ENCODE results near the gene CPNE7.
"Not testable (repeated sequence)": the region's sequence is repeated elsewhere in the genome, so short reads cannot be mapped to it uniquely, and the experiment has no call there.

Gene CPNE7

GRCh38 chr16:89633064-89633631, 57.6 kb downstream of the CPNE7 start:
- TF ChIP-seq, protein P1, sequence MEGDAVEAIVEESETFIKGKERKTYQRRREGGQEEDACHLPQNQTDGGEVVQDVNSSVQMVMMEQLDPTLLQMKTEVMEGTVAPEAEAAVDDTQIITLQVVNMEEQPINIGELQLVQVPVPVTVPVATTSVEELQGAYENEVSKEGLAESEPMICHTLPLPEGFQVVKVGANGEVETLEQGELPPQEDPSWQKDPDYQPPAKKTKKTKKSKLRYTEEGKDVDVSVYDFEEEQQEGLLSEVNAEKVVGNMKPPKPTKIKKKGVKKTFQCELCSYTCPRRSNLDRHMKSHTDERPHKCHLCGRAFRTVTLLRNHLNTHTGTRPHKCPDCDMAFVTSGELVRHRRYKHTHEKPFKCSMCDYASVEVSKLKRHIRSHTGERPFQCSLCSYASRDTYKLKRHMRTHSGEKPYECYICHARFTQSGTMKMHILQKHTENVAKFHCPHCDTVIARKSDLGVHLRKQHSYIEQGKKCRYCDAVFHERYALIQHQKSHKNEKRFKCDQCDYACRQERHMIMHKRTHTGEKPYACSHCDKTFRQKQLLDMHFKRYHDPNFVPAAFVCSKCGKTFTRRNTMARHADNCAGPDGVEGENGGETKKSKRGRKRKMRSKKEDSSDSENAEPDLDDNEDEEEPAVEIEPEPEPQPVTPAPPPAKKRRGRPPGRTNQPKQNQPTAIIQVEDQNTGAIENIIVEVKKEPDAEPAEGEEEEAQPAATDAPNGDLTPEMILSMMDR (IDR thresholded peaks at IDR 0.05), result no peak
- H3K9me3 Mint-ChIP-seq, result no peaks in the 10 kb centered on the region
- no peak overlapping the region for H3K27ac Mint-ChIP-seq

DNA sequence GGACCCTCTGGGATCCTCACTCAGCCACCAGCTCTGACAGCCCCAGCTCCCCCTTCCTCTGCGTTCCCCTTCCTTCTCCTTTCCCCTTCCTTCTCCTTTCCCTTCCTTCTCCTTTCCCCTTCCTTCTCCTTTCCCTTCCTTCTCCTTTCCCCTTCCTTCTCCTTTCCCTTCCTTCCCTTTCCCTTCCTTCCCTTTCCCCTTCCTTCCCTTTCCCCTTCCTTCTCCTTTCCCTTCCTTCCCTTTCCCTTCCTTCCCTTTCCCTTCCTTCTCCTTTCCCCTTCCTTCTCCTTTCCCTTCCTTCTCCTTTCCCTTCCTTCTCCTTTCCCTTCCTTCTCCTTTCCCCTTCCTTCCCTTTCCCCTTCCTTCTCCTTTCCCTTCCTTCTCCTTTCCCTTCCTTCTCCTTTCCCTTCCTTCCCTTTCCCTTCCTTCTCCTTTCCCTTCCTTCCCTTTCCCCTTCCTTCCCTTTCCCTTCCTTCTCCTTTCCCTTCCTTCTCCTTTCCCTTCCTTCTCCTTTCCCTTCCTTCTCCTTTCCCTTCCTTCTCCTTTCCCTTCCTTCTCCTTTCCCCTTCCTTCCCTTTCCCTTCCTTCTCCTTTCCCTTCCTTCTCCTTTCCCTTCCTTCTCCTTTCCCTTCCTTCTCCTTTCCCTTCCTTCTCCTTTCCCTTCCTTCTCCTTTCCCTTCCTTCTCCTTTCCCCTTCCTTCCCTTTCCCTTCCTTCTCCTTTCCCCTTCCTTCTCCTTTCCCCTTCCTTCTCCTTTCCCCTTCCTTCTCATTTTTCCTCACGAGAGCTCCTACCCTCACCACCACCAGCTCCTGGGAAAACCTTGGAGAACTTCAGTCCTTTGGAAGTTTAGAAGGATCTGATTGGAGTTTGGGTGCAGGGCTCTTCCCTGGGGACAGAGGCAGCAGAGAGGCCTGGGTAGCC, 59.2 kb downstream of the CPNE7 start:
- H3K4me1 Mint-ChIP-seq; H3K4me3 Mint-ChIP-seq; H3K9me3 Mint-ChIP-seq; H3K36me3 Mint-ChIP-seq (ENCODE audit: low read depth); DNase-seq; H3K27ac Mint-ChIP-seq: not testable (repeated sequence)
- peaks cover 44% of the 10 kb centered on the region for H3K27me3 Mint-ChIP-seq (ENCODE audit: low read depth, poor library complexity)

More at GRCh38 chr16:89633064-89633631, 57.6 kb downstream of the CPNE7 start:
- Mint-ChIP-seq H3K27me3 (ENCODE audit: low read depth, poor library complexity) (peaks cover 44% of the 10 kb centered on the region), H3K36me3 (ENCODE audit: low read depth) (no peaks in the 10 kb centered on the region), H3K4me3 (no peak overlapping the region), H3K4me1 (peaks cover 7% of the 10 kb centered on the region)
- no peak for DNase-seq

GRCh38 chr16:89636663-89637062, 61.1 kb downstream of the CPNE7 start:
- Mint-ChIP-seq H3K27ac (no peak overlapping the region), H3K4me3 (no peak overlapping the region), H3K27me3 (ENCODE audit: low read depth, poor library complexity) (peaks cover 39% of the 10 kb centered on the region), H3K36me3 (ENCODE audit: low read depth) (no peaks in the 10 kb centered on the region), H3K9me3 (no peaks in the 10 kb centered on the region), H3K4me1 (peaks cover 17% of the 10 kb centered on the region)
- no peak for DNase-seq
- TF ChIP-seq, protein P1 (IDR thresholded peaks at IDR 0.05), result no peak

GRCh38 chr16:89637379-89637778, 61.8 kb downstream of the CPNE7 start:
- no peaks in the 10 kb centered on the region for H3K9me3 Mint-ChIP-seq
- peaks cover 16% of the 10 kb centered on the region for H3K4me1 Mint-ChIP-seq
- TF ChIP-seq, protein P1 (IDR thresholded peaks at IDR 0.05), result no peak
- H3K27me3 Mint-ChIP-seq (ENCODE audit: low read depth, poor library complexity), result peaks cover 38% of the 10 kb centered on the region
- H3K36me3 Mint-ChIP-seq (ENCODE audit: low read depth), result no peaks in the 10 kb centered on the region
- DNase-seq, result no peak
- H3K4me3 Mint-ChIP-seq, result no peak overlapping the region
- no peak overlapping the region for H3K27ac Mint-ChIP-seq

DNA sequence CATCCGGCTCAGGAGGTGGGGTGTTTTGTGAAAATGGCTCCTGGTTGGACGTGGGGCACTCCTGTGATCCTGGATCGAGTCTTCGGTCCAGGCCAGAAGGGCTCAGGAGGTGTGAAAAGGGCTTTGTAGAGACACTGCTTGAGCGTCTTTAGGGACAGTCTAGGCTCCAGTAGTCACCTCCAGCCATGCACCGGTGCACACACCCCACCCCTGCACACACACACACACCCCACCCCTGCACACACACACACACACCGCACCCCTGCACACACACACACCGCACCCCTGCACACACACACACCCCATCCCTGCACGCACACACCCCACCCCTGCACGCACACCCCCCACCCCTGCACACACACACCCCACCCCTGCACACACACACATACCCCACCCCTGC, 62.9 kb downstream of the CPNE7 start:
- Mint-ChIP-seq H3K27me3 (ENCODE audit: low read depth, poor library complexity) (peaks cover 29% of the 10 kb centered on the region), H3K4me1 (peaks cover 16% of the 10 kb centered on the region), H3K36me3 (ENCODE audit: low read depth) (no peaks in the 10 kb centered on the region), H3K27ac (no peak overlapping the region), H3K9me3 (no peaks in the 10 kb centered on the region), H3K4me3 (no peak overlapping the region)
- no peak for DNase-seq
- TF ChIP-seq, protein P1 (IDR thresholded peaks at IDR 0.05), result no peak

DNA sequence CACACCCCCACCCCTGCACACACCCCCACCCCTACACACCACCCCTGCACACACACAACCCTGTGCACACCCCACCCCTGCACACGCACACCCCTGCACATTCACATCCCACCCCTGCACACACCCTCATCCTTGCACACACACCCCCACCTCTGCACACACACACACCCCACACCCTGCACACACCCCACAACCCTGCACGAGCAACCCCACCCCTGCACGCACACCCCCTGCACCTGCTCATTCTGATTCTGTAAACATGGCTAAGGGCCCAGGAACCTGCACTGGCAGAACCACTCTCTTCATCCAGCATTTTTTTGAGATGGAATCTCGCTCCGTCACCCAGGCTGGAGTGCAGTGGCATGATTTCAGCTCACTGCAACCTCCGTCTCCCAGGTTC, 63.8 kb downstream of the CPNE7 start:
- Mint-ChIP-seq H3K36me3 (ENCODE audit: low read depth) (no peaks in the 10 kb centered on the region), H3K27me3 (ENCODE audit: low read depth, poor library complexity) (peaks cover 20% of the 10 kb centered on the region), H3K27ac (no peak overlapping the region), H3K4me3 (no peak overlapping the region), H3K9me3 (no peaks in the 10 kb centered on the region), H3K4me1 (peaks cover 16% of the 10 kb centered on the region)
- TF ChIP-seq, protein P1 (IDR thresholded peaks at IDR 0.05), result no peak
- DNase-seq, result no peak
